Measurements from ENCODE around the gene NFKBIL1.

The NFKBIL1 gene

GRCh38 chr6:31531162-31531561 is 16.2 kb upstream of the NFKBIL1 start:
- DNase-seq (ENCODE audit: low read depth): no peak
- no peak overlapping the region for H3K4me3 ChIP-seq (ENCODE audit: low read depth, low read length)
- no peak for TF ChIP-seq CTCF (conservative IDR thresholded peaks at IDR 0.05; ENCODE audit: low read depth, low read length)

- no peak overlapping the region for H3K4me3 ChIP-seq (ENCODE audit: low read depth, low read length)
- TF ChIP-seq CTCF (conservative IDR thresholded peaks at IDR 0.05; ENCODE audit: low read depth, low read length): no peak
- no peak for DNase-seq (ENCODE audit: low read depth)
These were observed 15.4 kb upstream of the NFKBIL1 start for GRCh38 chr6:31531771-31532643.

- no peak overlapping the region for H3K4me3 ChIP-seq (ENCODE audit: low read depth, low read length)
- TF ChIP-seq CTCF (conservative IDR thresholded peaks at IDR 0.05; ENCODE audit: low read depth, low read length): no peak
- no peak for DNase-seq (ENCODE audit: low read depth)
These were observed 14.6 kb upstream of the NFKBIL1 start for GRCh38 chr6:31532644-31533454.

- TF ChIP-seq CTCF (conservative IDR thresholded peaks at IDR 0.05; ENCODE audit: low read depth, low read length): no peak
- H3K4me3 ChIP-seq (ENCODE audit: low read depth, low read length): no peak overlapping the region
- DNase-seq (ENCODE audit: low read depth): no peak
These were observed 14.0 kb upstream of the NFKBIL1 start for GRCh38 chr6:31533455-31533841.

GRCh38 chr6:31534011-31534410 is 13.4 kb upstream of the NFKBIL1 start:
- no peak overlapping the region for H3K4me3 ChIP-seq (ENCODE audit: low read depth, low read length)
- no peak for TF ChIP-seq CTCF (conservative IDR thresholded peaks at IDR 0.05; ENCODE audit: low read depth, low read length)
- no peak for DNase-seq (ENCODE audit: low read depth)

GRCh38 chr6:31534521-31535040 is 12.8 kb upstream of the NFKBIL1 start:
- DNase-seq (ENCODE audit: low read depth): no peak
- no peak for TF ChIP-seq CTCF (conservative IDR thresholded peaks at IDR 0.05; ENCODE audit: low read depth, low read length)
- no peak overlapping the region for H3K4me3 ChIP-seq (ENCODE audit: low read depth, low read length)
